ENCODE measurements around the gene DCUN1D3.
"Not testable (repeated sequence)": the region's sequence is repeated elsewhere in the genome, so short reads cannot be mapped to it uniquely, and the experiment has no call there.

Gene DCUN1D3

DNA sequence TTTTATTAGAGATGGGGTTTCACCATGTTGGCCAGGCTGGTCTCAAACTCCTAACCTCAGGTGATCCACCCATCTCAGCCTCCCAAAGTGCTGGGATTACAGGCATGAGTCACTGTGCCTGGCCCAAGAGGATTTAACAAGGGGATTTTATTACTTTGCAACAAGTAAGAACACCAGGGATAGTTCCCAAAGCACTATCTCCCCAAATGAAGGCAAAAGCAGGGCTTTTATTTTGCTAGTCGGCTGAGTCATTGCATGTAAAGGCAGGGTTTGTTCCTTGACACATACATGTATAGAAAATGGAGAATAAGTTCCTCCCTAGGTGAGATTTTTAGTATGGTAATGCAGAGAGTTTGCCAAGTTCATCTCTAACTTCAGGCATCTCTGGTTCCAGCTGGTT lies 69.8 kb downstream of the DCUN1D3 start:
- DNase-seq = no peak

GRCh38 chr16:20829536-20829935 lies 70.6 kb downstream of the DCUN1D3 start:
- DNase-seq = no peak

DNA sequence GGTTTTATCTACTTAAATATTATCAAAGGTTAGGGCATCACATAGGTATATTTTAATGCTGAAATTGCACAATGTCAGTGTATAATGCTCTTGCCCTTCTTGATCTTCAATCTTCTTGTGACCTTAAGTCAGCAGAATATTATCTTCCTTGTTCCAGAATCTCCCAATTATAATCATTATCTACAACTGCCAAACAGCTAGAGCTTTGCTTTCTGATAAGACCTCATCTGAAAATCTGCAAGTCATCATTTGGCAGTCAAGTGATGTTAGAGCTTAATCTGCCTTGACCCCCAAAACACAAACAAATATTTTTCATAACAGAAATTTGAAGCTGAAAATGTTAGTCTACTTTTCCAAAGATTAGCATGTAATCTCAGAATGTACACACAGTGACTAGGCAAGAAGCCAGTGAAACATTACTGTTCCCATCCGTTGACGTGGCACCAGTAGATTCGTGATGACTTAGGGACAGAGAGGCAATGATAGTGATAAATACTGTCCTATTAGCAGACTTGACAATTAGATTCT lies 74.1 kb downstream of the DCUN1D3 start:
- no peak for DNase-seq

- DNase-seq = no peak
Measured at GRCh38 chr16:20822521-20823325, 77.4 kb downstream of the DCUN1D3 start.

- DNase-seq = no peak
Measured at GRCh38 chr16:20821682-20822081, 78.5 kb downstream of the DCUN1D3 start.

DNA sequence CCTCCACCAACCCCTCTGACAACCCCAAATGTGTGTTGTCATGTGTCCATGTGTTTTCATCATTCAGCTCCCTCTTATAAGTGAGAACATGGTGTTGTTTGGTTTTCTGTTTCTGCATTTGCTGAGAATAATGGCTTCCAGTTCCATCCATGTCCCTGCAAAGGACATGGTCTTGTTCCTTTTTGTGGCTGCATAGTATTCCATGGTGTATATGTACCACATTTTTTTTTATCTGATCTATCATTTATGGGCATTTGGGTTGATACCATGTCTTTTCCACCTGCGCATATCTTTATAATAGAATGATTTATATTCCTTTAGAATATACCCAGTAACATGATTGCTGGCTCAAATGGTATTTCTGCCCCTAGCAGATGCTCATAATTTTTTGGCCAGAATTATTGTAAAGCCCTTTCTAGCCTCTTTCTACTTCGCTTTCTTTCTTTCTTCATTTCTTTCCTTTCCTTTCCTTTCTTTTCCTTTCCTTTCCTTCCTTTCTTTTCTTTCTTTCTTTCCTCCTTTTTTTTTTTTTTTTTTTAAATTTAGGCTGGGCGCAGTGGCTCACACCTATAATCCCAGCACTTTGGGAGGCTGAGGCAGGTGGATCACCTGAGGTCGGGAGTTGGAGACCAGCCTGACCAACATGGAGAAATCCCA lies 81.1 kb downstream of the DCUN1D3 start:
- no peak for DNase-seq

DNA sequence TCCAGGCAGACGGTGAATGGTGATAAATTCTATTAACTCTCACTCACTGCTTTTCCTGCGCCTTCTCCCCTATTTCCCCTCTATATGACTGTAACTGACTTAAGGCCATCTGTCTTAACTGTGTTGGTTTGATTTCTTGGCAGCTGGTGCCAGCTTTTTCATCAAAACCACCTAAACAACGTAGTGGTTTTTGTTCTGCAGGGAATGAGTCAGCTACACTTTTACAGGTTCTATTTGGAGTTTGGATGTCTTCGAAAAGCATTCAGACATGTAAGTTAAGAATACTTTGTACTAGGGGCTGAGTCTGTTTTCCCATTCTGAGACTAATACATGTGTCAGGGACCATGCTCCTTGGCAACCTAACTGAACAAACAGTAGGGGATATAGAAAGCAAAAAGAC lies 85.4 kb downstream of the DCUN1D3 start:
- no peak for DNase-seq

GRCh38 chr16:20812510-20812909 lies 87.6 kb downstream of the DCUN1D3 start:
- no peak for DNase-seq

DNA sequence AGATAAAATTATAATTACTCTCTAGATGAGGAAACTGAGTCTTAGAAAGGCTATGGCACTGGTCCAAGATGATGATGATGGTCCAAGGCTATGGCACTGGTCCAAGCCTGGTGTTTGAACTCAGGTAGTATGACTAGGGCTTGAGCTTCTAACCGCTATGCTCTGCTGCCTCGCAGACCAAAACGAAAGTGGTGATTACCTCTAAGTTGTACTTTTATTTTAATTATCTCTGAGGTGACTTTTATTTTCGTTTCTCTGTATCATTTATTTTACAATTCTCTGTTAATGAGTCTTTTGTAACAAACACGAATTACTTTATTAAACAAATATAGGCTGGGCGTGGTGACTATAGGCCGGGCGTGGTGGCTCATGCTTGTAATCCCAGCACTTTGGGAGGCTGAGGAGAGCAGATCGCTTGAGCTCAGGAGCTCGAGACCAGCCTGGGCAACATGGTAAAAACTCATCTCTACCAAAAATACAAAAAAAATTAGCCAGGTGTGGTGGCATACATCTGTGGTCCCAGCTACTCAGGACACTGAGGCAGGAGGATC lies 88.2 kb downstream of the DCUN1D3 start:
- DNase-seq = no peak

DNA sequence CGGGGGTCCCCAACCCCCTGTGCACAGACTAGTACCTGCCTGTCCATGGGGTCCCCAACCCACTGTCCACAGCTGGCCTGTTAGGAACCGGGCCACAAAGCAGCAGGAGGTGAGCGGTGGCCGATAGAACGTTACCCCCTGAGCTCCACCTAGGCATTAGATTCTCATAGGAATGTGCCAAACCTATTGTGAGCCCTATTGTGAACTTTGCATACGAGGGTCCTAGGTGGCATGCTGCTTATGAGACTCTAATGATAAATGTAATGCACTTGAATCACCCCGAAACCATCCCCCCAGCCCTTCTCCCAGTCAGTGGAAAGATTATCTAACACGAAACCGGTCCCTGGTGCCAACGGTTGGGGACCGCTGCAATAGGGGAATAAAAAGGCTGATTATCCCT lies 92.3 kb downstream of the DCUN1D3 start:
- no peak for DNase-seq

GRCh38 chr16:20806168-20807050 lies 93.7 kb downstream of the DCUN1D3 start, which contains the start of the genes ERI2 and REXO5:
ERI2 (minus strand) TSS chr16:20806472; CDS start chr16:20806430, 42 bp downstream.
REXO5 (plus strand) TSS chr16:20806527; CDS start chr16:20806954, 427 bp downstream.
- DNase-seq = peak in 55 of 56 donors; percentile 22 to 94 (median 80)

GRCh38 chr16:20805684-20806167 lies 94.4 kb downstream of the DCUN1D3 start:
- DNase-seq = not testable (repeated sequence)

All from nucleus accumbens (tissue), 56 donors.